Erythroblast (primary cell): ENCODE results near the gene ABLIM2.

Experiments
- GATA1 ChIP-seq: IDR thresholded peaks from 2 replicates; pipeline ENCODE4 v1.6.1; 2011; ENCODE audit warnings: low read depth, mild to moderate bottlenecking, control low read depth, low read length, moderate library complexity
- POLR2A ChIP-seq: IDR thresholded peaks from 2 replicates; pipeline ENCODE4 v1.6.1; 2011; ENCODE audit warnings: mild to moderate bottlenecking, low read length

DNA sequence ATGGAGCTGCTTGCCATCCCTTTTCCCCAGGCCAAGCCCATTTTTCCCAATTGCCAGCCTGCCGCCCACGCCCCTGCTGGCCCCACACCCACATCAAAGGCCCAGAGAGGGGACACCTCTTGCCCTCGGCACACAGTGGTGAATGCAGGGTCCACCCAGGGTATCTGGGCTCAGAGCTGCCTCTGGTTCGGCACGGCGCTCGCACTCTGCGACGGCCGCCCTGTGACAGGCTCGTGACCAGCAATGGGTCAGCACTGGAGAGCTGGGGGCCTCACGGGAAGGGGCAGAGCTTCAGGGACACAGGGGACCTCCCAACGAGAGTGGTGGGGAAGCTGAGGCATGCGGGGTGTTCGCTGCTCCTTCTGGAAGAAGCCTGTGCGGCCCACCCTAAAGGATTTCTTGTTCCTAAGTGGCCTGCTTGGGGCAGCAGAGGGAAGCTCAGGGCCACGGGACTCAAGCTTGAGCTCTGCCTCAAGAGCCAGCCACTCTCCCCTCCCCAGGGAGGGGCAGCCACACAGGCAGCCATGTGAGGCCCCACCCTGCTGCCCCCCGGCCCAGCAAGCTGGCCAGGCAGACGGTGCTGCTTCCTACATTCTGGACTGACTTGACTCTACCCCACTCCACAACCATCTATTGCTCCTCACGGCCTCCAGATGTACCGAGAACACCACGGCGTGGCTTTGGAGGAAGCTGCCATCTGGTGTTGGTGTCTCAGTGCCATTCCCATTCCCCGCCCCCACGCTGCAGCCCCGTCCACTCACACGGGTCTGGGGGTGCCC lies 73.7 kb downstream of the ABLIM2 start:
- TF ChIP-seq POLR2A (no peak), GATA1 (no peak)
